ENCODE measurements around the gene KIAA0753. TPM values are rescaled to one million over a fixed set of nuclear protein-coding genes. Genes with fewer than 3 reads are reported as not detected.
A peak's percentile ranks its signal among the peaks of the same experiment; 100 is the strongest.

KIAA0753 gene
- 17.3 and 19.8 TPM in 2 replicates for total RNA-seq

GRCh38 chr17:6640536-6641246, at the start of gene KIAA0753, which contains the start of gene TXNDC17:
TSS of gene KIAA0753 (minus strand) at chr17:6640711. CDS start at chr17:6635103, 5,608 bp downstream.
TSS of gene TXNDC17 (plus strand) at chr17:6641060. CDS start at chr17:6641083, 23 bp downstream.
- DNase-seq (ENCODE audit: extremely low read depth, low read depth, low spot score) = peak; percentile 68

GRCh38 chr17:6688944-6689343, 48.4 kb upstream of the KIAA0753 start:
- no peak for DNase-seq (ENCODE audit: extremely low read depth, low read depth, low spot score)

GRCh38 chr17:6686026-6686425, 45.5 kb upstream of the KIAA0753 start:
- no peak for DNase-seq (ENCODE audit: extremely low read depth, low read depth, low spot score)

GRCh38 chr17:6684881-6685767, 44.6 kb upstream of the KIAA0753 start:
- DNase-seq (ENCODE audit: extremely low read depth, low read depth, low spot score) = no peak

DNA sequence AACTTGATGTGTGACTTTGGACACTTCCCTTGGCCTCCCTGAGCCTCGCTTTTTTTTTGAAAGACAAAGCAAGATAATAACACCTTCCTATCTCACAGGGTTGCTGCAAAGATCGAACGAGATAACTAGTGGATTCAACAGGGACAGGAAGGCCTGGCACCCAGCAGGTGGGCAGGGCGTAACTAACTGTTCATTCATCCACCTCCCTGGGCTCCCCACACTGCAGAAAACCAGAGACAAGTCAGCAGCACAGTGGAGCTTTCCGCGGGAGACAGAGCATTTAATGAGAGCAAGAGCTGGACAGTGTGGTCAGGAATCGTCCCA, 43.9 kb upstream of the KIAA0753 start:
- DNase-seq (ENCODE audit: extremely low read depth, low read depth, low spot score) = no peak

DNA sequence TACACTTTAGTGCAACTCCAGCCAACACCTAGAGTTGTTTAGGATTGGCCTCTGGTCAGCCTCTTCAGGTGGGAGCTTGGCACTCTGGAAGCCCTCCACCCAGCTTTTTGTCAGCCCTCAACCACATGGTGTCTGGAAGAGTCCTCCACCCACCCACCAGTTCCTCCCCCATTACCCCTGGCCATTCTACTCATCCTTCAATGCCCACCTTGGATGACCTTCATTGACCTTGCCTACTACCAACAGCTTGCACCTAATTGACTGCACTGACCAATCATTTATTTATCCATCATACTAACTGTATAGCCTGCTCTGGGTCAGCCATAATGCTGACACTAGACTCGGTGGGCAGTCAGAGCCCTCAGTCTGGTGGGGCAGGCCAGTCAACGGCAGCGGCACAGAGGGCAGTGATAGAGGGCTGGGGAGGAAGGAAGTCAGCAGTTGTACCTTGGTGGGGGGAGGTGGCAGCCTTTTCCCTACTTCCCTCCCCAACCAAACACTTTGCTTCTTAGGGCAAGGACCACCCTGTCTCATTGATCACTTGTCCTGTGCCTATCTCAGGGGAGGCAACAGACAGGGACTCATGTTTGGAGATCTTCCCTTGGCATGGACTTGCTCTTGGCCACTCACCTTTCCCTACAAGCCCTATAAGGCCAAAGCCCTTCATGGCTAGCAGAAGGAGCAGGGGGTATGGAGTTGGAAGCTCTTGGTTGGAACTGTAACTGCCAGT, 43.4 kb upstream of the KIAA0753 start:
- no peak for DNase-seq (ENCODE audit: extremely low read depth, low read depth, low spot score)

DNA sequence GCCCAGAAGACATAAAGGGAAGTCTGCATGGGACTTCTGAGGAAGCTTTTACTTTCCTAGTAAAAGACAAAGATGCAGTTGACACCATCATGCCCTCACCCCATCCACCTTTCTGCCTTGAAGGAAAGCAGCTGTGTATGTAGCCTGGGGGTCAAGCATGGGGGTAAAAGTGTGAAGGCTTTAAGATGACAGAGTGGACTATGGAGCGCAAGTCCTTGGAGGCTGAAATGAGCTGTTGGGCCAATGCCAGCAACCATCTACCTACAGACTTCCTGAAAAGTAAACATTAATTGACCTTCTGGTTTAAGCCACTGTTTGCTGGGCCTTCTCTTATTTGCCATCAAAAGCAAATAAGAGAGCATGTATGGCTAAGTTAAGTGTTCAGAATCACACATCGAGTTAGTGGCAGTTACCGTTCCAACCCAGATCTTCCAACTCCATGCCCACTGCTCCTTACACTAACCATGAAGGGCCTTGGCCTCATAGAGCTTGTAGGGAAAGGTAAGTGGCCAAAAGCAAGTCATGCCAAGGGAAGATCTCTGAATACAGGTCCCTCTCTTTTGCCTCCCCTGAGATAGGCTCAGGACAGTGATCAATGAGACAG, 42.7 kb upstream of the KIAA0753 start:
- no peak for DNase-seq (ENCODE audit: extremely low read depth, low read depth, low spot score)

- DNase-seq (ENCODE audit: extremely low read depth, low read depth, low spot score) = no peak
These were observed 41.8 kb upstream of the KIAA0753 start for GRCh38 chr17:6682339-6682738.

DNA sequence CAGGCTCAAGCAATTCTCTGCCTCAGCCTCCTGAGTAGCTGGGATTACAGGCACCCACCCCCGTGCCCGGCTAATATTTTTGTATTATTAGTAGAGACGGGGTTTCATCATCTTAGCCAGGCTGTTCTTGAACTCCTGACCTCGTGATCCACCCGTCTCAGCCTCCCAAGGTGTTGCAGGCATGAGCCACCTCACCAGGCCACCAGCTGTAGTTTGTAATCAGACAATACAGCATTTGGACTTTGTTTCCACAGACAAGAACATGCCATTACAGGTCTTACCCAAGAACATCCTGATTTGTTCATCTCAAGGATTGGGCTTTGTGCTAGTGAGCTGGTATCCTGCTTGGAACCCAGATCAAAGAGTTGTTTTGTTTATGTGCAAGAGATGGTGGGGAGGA, 41.2 kb upstream of the KIAA0753 start:
- no peak for DNase-seq (ENCODE audit: extremely low read depth, low read depth, low spot score)

DNA sequence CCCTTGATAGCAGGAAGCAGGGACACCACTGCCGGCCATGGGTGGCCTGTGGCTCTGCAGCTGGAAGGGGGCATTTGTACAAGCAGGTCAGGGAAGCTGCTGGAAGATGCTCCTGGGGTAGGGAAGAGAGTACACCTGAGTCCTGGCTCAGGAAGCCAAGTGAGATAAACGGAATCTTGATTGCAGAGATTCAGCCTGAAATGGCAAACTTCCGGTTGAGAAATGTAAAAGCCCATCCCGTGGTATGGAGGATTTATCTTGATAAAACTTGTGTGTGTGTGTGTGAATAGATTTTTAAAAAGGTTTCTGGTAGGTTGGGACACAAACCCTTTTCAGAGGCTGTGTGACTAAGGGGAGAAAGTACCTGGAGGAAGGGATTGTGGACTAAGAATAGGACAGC, 40.7 kb upstream of the KIAA0753 start:
- DNase-seq (ENCODE audit: extremely low read depth, low read depth, low spot score) = no peak

- no peak for DNase-seq (ENCODE audit: extremely low read depth, low read depth, low spot score)
These were observed 38.7 kb upstream of the KIAA0753 start for GRCh38 chr17:6679241-6679640.

GRCh38 chr17:6677946-6678345, 37.4 kb upstream of the KIAA0753 start:
- no peak for DNase-seq (ENCODE audit: extremely low read depth, low read depth, low spot score)

GRCh38 chr17:6677158-6677831, 36.8 kb upstream of the KIAA0753 start:
- DNase-seq (ENCODE audit: extremely low read depth, low read depth, low spot score) = no peak

DNA sequence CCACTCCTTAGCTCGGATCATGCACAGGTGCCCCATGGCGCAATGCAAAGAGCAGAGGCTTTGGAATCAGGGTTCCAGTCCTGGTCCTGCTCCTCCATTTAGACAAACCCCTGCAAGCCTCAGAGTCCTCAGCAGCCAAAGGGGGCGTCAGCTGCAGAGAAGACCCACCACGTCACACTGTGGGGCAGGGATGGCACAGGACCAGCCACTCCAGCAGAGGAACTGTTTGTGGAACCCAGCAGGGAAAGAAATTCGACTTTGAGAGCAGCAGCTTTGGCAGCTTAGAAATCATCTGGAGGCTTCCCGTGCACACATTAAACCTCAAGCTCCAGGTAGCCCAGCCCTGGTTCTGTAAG, 36.3 kb upstream of the KIAA0753 start:
- DNase-seq (ENCODE audit: extremely low read depth, low read depth, low spot score) = no peak

DNA sequence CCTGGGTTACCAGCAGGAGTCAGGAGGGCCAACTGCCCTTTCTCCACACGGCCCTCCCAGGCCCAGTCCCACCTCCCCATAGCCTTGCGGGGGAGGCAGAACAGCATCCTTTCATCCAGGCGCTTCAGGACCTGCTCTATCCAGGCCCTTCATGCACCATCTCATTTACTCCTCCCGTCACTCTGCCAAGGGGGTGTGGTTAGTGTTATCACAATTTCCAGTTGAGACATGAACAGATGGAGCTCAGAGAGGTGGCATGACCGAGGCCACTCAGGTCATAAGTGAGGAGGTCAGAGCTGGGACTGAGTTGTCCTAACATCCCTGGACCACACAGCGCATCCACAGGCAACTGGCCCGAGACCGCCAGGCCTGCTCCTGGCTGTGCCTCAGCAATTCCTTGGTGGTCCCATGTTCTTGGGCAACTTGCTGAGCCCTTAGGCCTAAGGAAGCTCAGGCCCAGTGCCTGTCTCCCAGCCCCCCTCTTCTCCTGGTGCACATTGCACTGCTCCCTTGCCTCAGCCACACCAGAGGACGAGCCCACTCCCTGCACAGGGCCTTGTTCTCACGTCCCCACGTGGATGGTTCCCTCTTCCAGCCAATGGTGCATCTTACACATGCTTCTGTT, 34.8 kb upstream of the KIAA0753 start:
- DNase-seq (ENCODE audit: extremely low read depth, low read depth, low spot score) = no peak

DNA sequence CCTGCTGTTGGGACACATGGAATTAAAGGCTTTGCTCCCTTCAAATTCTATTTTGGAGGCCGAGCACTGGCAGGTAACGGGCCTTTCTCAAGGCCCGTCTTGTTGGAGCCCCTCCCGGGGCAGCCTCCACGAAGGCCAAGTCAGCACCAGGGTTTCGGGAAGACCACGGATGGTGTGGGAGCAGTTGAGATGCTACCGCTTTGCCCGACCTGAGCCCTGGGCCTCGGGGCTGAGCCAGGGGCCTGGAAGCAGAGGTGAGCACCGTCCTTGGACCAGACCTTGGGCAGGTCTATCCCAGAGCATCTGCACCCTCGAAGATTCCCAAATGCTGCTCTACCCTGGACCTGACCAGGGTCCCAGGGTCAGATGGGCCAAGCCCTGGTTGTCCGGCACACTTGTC, 34.1 kb upstream of the KIAA0753 start:
- DNase-seq (ENCODE audit: extremely low read depth, low read depth, low spot score) = no peak

DNA sequence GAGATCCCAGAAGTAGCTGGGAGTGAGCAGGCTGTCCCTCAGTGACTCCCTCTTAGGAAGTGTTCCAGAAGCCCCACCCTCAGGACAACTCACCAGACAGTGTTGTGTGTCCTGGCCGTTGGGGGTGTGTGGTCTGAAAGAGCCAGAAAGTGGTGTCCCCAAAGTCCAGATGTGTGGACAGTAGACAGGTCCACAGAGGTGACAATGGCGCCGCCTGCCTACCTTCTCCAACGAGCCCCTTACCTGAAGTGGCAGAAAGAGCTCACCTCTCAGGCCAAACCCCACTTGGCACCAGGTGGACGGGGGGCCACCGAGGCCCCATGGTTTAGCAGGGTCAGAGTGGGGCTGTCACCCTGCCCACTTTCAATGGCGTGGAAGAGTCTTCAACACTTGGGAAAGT, 30.9 kb upstream of the KIAA0753 start:
- no peak for DNase-seq (ENCODE audit: extremely low read depth, low read depth, low spot score)

DNA sequence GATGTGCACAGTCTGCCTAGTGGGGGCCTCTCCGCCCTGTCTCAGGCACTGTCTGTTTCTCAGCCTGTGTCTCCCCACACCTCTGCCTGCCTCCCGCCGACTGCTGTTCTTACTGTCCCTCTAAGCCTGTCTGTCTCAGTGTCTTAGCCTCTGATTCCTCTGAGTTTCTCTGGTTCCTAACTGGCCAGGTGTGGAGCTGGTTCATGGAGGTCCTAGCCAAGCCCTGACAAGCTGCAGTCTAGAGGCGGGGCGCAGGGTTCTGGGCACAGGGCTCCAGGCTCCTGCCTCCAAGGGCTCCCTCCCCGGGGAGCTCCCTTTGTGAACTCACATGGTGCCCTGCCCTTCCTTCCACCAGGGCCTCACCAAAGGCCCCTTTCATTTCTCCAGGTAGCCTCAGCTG, 30.5 kb upstream of the KIAA0753 start:
- no peak for DNase-seq (ENCODE audit: extremely low read depth, low read depth, low spot score)

- DNase-seq (ENCODE audit: extremely low read depth, low read depth, low spot score) = no peak
These were observed 30.1 kb upstream of the KIAA0753 start for GRCh38 chr17:6670571-6670970.
